ENCODE data around the gene WDR31. TPM values are rescaled to one million over a fixed set of nuclear protein-coding genes. Genes with fewer than 3 reads are reported as not detected.
"Not testable (repeated sequence)": the region's sequence is repeated elsewhere in the genome, so short reads cannot be mapped to it uniquely, and the experiment has no call there.

WDR31 gene
- 2.8 TPM for polyA plus RNA-seq
- long read RNA-seq, donor 1 = 0 reads
- long read RNA-seq, donor 2 = 0 reads
- long read RNA-seq, donor 3 = 0 reads
- long read RNA-seq, donor 4 = 0 reads
- long read RNA-seq, donor 5, partial matches to known transcripts = 0 of 1 reads
- long read RNA-seq, donor 5, other reads (novel, unspliced or antisense) = 0 of 1 reads
- long read RNA-seq, donor 6 = 0 reads
- long read RNA-seq, donor 7 = 0 reads
- long read RNA-seq, donor 8 = 0 reads
- long read RNA-seq, donor 9 = 0 reads
- long read RNA-seq, donor 10 = 0 reads
- long read RNA-seq, donor 11 = 0 reads

- Histone ChIP-seq H3K4me3 (ENCODE audit: low read length) (peak within 1 kb of the TSS; percentile 91), H3K27me3 (ENCODE audit: control insufficient read depth, insufficient read depth, low read length) (no peaks in the 10 kb centered on the region), H3K9me3 (ENCODE audit: control insufficient read depth, low read depth, low read length) (no peaks in the 10 kb centered on the region), H3K4me1 (ENCODE audit: control insufficient read depth, insufficient read depth, low read length) (peaks cover 11% of the 10 kb centered on the region), H3K27ac (ENCODE audit: low read length) (peak within 1 kb of the TSS; percentile 74), H3K36me3 (ENCODE audit: control insufficient read depth, insufficient read depth, low read length) (no peaks in the 10 kb centered on the region)
- DNase-seq = peak; percentile 81 to 94
- WGBS (ENCODE audit: insufficient coverage, low lambda C conversion rate) = 0% methylated on average over 1 of the region's 46 CpGs
Observed at GRCh38 chr9:113340011-113340699, at the start of gene WDR31. Gene WDR31 (minus strand): TSS chr9:113340275. CDS start chr9:113332022, 8,253 bp downstream.

DNA sequence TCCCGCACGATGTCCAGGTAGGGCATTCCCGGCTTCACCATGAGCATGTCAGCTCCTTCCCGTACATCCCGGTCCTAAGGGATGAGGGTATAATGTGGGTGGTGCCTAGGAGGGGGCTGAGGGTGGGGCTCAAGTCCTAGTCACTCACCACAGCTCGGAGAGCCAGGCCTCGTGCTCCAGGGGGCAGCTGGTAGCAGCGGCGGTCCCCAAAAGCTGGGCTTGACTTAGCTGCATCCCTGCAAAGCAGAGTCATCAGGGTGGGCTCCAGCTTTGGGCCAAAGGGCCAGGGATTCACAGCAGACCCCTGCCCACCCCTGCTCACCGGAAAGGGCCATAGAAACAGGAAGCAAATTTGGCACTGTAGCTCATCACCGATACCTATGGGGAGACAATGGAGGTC is 49.4 kb upstream of the WDR31 start:
- Histone ChIP-seq H3K36me3 (ENCODE audit: control insufficient read depth, insufficient read depth, low read length) (peaks cover 51% of the 10 kb centered on the region), H3K27me3 (ENCODE audit: control insufficient read depth, insufficient read depth, low read length) (no peaks in the 10 kb centered on the region), H3K4me3 (ENCODE audit: low read length) (no peak overlapping the region), H3K4me1 (ENCODE audit: control insufficient read depth, insufficient read depth, low read length) (peaks cover 41% of the 10 kb centered on the region), H3K9me3 (ENCODE audit: control insufficient read depth, low read depth, low read length) (no peaks in the 10 kb centered on the region), H3K27ac (ENCODE audit: low read length) (peak overlapping the region; percentile 85)
- WGBS (ENCODE audit: insufficient coverage, low lambda C conversion rate) = no CpG with 5 or more reads among the region's 11 CpGs
- no peak for DNase-seq

- peaks cover 51% of the 10 kb centered on the region for H3K36me3 ChIP-seq (ENCODE audit: control insufficient read depth, insufficient read depth, low read length)
- H3K4me3 ChIP-seq (ENCODE audit: low read length) = no peak overlapping the region
- H3K27me3 ChIP-seq (ENCODE audit: control insufficient read depth, insufficient read depth, low read length) = no peaks in the 10 kb centered on the region
- H3K4me1 ChIP-seq (ENCODE audit: control insufficient read depth, insufficient read depth, low read length) = peaks cover 41% of the 10 kb centered on the region
- no peaks in the 10 kb centered on the region for H3K9me3 ChIP-seq (ENCODE audit: control insufficient read depth, low read depth, low read length)
- H3K27ac ChIP-seq (ENCODE audit: low read length) = peak overlapping the region; percentile 85
- no CpG with 5 or more reads among the region's 13 CpGs for WGBS (ENCODE audit: insufficient coverage, low lambda C conversion rate)
- DNase-seq = peak in 1 of 2 donors; percentile 52
Observed at GRCh38 chr9:113388833-113389232, 48.8 kb upstream of the WDR31 start.

DNA sequence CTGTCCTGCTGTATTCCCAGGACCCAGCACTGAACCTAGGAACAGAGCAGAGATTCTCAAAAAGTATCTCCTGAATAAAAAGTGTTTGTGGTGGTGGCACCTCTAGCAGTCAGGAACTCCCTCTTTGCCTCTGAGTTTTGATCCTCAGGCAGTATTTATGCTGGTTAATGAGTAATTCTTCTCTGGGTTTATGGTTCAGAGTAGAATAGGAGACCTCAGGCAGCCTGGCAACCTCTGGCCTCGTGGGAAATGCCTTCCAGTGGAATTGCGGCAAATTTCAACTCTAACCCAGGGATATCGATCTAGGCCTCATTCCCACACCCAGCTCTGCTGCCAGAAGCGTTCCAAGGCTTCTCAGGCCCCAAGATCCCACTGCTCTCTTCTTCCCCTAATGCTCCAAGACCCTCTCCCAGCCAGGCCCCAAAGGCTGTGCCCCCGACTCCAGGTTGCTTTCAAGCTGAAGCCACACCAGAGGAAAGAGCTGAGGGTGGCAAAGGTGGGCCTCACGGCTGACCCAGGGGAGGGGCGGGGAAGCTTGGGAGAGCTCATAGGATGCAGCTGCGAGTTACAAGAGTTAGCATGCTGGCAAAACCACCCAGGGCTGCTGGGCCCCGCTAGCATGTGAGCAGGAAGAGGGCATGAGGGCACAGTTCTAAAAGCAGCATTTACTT is 47.6 kb upstream of the WDR31 start:
- Histone ChIP-seq H3K4me1 (ENCODE audit: control insufficient read depth, insufficient read depth, low read length) (peaks cover 51% of the 10 kb centered on the region), H3K4me3 (ENCODE audit: low read length) (no peak overlapping the region), H3K27ac (ENCODE audit: low read length) (peak overlapping the region; percentile 85), H3K36me3 (ENCODE audit: control insufficient read depth, insufficient read depth, low read length) (peaks cover 45% of the 10 kb centered on the region), H3K9me3 (ENCODE audit: control insufficient read depth, low read depth, low read length) (no peaks in the 10 kb centered on the region), H3K27me3 (ENCODE audit: control insufficient read depth, insufficient read depth, low read length) (no peaks in the 10 kb centered on the region)
- DNase-seq = peak; percentile 76 to 89
- no CpG with 5 or more reads among the region's 9 CpGs for WGBS (ENCODE audit: insufficient coverage, low lambda C conversion rate)

DNA sequence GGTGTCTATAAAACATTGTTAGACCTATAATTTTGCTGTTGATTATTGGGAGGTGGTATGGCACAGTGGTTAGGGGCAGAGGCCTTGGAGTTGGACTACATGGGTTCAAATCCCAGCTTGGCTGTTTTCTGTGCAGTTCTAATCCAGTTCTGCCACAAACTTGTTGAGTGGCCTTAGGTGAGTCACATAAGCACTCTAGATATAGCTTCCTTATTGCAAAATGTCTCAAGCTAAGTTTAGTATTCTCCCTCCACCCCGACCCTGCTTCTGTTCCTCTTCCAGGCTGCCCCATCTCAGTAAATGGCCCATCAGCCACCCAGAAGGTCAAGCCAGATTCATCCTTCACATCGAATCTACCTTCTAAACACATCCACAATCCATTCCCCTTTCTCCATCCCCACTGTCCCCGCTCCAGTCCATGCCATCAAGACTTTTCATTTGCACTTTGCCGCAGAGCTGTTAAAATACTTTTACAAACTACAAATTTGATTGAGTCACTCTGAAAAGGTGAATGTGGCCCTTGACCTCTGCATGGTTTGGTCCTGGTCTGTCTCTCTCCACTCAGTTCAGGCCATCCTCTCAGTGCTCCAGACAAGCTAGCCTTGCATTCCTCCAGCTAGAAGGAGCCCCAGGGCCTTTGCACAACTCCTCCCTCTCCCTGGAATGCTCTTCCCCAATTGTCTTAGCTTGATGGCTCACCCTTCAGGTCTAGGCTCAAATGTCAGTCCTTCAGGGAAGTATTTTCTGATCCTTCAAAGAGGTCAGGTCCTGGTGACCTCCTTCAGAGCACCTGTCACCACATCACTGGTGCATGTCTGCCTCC is 46.7 kb upstream of the WDR31 start:
- Histone ChIP-seq H3K27me3 (ENCODE audit: control insufficient read depth, insufficient read depth, low read length) (no peaks in the 10 kb centered on the region), H3K9me3 (ENCODE audit: control insufficient read depth, low read depth, low read length) (no peaks in the 10 kb centered on the region), H3K36me3 (ENCODE audit: control insufficient read depth, insufficient read depth, low read length) (peaks cover 38% of the 10 kb centered on the region), H3K4me3 (ENCODE audit: low read length) (no peak overlapping the region), H3K27ac (ENCODE audit: low read length) (peak overlapping the region; percentile 85), H3K4me1 (ENCODE audit: control insufficient read depth, insufficient read depth, low read length) (peaks cover 57% of the 10 kb centered on the region)
- no peak for DNase-seq
- 86% methylated on average over 1 of the region's 4 CpGs for WGBS (ENCODE audit: insufficient coverage, low lambda C conversion rate)

DNA sequence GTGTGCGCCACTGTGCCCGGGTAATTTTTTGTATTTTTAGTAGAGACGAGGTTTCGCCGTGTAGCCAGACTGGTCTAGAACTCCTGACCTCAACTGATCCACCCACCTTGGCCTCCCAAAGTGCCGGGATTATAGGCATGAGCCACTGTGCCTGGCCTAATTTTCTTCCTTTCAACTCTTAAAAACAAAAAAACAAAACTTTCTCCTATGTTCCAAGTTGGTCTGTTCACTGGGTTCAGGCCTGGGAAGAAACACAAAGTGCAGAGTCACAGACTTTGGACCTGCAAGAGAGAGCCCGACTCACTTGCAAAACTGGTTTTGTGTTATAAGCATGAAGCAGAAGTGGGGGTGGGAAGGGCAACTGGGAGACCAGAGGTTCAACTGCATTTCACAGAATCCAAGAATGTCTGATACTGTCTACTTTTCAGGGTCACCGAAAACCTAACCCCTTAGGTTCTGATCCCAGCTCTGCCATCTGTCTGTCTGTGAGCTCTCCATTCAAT is 41.9 kb upstream of the WDR31 start:
- DNase-seq = peak; percentile 95 to 96
- Histone ChIP-seq H3K36me3 (ENCODE audit: control insufficient read depth, insufficient read depth, low read length) (peaks cover 4% of the 10 kb centered on the region), H3K4me1 (ENCODE audit: control insufficient read depth, insufficient read depth, low read length) (peaks cover 64% of the 10 kb centered on the region), H3K4me3 (ENCODE audit: low read length) (no peak overlapping the region), H3K9me3 (ENCODE audit: control insufficient read depth, low read depth, low read length) (no peaks in the 10 kb centered on the region), H3K27me3 (ENCODE audit: control insufficient read depth, insufficient read depth, low read length) (no peaks in the 10 kb centered on the region), H3K27ac (ENCODE audit: low read length) (peak overlapping the region; percentile 93)
- no CpG with 5 or more reads among the region's 8 CpGs for WGBS (ENCODE audit: insufficient coverage, low lambda C conversion rate)

GRCh38 chr9:113381441-113381840 is 41.4 kb upstream of the WDR31 start:
- H3K4me1 ChIP-seq (ENCODE audit: control insufficient read depth, insufficient read depth, low read length) = peaks cover 59% of the 10 kb centered on the region
- not testable (repeated sequence) for H3K27me3 ChIP-seq (ENCODE audit: control insufficient read depth, insufficient read depth, low read length); H3K4me3 ChIP-seq (ENCODE audit: low read length); DNase-seq; H3K36me3 ChIP-seq (ENCODE audit: control insufficient read depth, insufficient read depth, low read length); H3K9me3 ChIP-seq (ENCODE audit: control insufficient read depth, low read depth, low read length)
- WGBS (ENCODE audit: insufficient coverage, low lambda C conversion rate) = no CpG with 5 or more reads among the region's 7 CpGs
- peak overlapping the region; percentile 93 for H3K27ac ChIP-seq (ENCODE audit: low read length)

DNA sequence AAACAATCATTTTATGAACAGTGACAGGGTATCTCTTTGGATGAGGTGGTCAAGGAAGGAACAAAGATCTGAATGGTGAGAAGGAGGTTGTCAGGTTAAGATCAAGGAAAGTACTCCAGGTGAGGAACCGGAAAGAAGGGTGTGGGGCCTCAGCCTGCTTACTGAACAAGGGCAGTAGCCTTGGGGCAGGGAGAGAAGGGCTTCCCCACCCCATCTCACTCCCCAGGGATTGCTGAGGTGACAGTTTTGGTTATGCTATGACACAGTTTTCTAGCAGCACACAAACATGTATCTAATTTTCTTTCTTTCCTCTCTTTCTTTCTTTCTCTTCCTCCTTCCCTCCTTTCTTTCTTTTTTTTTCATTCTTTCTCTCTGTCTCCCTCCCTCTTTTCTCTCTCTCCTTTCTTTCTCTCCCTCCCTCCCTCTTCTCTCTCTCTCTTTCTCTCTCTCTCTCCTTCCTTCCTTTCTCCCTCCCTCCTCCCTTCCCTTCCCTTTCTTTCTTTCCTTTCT is 40.8 kb upstream of the WDR31 start:
- H3K36me3 ChIP-seq (ENCODE audit: control insufficient read depth, insufficient read depth, low read length) = no peaks in the 10 kb centered on the region
- H3K4me3 ChIP-seq (ENCODE audit: low read length) = no peak overlapping the region
- no peaks in the 10 kb centered on the region for H3K9me3 ChIP-seq (ENCODE audit: control insufficient read depth, low read depth, low read length)
- peaks cover 57% of the 10 kb centered on the region for H3K4me1 ChIP-seq (ENCODE audit: control insufficient read depth, insufficient read depth, low read length)
- DNase-seq = peak; percentile 70 to 84
- H3K27me3 ChIP-seq (ENCODE audit: control insufficient read depth, insufficient read depth, low read length) = no peaks in the 10 kb centered on the region
- peak overlapping the region; percentile 93 for H3K27ac ChIP-seq (ENCODE audit: low read length)
- no CpG with 5 or more reads among the region's 1 CpG for WGBS (ENCODE audit: insufficient coverage, low lambda C conversion rate)

GRCh38 chr9:113379829-113380210 is 39.7 kb upstream of the WDR31 start:
- not testable (repeated sequence) for H3K4me3 ChIP-seq (ENCODE audit: low read length); H3K36me3 ChIP-seq (ENCODE audit: control insufficient read depth, insufficient read depth, low read length); H3K9me3 ChIP-seq (ENCODE audit: control insufficient read depth, low read depth, low read length); H3K27me3 ChIP-seq (ENCODE audit: control insufficient read depth, insufficient read depth, low read length)
- Histone ChIP-seq H3K4me1 (ENCODE audit: control insufficient read depth, insufficient read depth, low read length) (peaks cover 58% of the 10 kb centered on the region), H3K27ac (ENCODE audit: low read length) (peak overlapping the region; percentile 93)
- DNase-seq = peak in 1 of 2 donors; percentile 21
- no CpG with 5 or more reads among the region's 2 CpGs for WGBS (ENCODE audit: insufficient coverage, low lambda C conversion rate)

Data from large intestine (tissue), 12 donors.